T-helper 2 cell (primary cell): Measurements from ENCODE around the gene ENPP6.
A peak's percentile ranks its signal among the peaks of the same experiment; 100 is the strongest.
"Not testable (repeated sequence)": the region's sequence is repeated elsewhere in the genome, so short reads cannot be mapped to it uniquely, and the experiment has no call there.

ENCODE experiments used
- DNase-seq, 5 experiments: peaks; one replicate each; pipeline versions ENCODE4 v3.0.0 to v3.0.0-alpha.2; 2012 to 2022

Gene ENPP6

GRCh38 chr4:184147858-184148737 lies 69.6 kb downstream of the ENPP6 start:
- peak in 1 of 5 experiments; percentile 24 for DNase-seq

GRCh38 chr4:184146951-184147350 lies 70.7 kb downstream of the ENPP6 start:
- no peak for DNase-seq

GRCh38 chr4:184145596-184145995 lies 72.1 kb downstream of the ENPP6 start:
- DNase-seq: no peak

GRCh38 chr4:184143770-184144564 lies 73.7 kb downstream of the ENPP6 start:
- no peak for DNase-seq

- no peak for DNase-seq
Measured at GRCh38 chr4:184142121-184143000, 75.3 kb downstream of the ENPP6 start.

GRCh38 chr4:184140901-184141300 lies 76.8 kb downstream of the ENPP6 start:
- DNase-seq: not testable (repeated sequence)

GRCh38 chr4:184136525-184136924 lies 81.1 kb downstream of the ENPP6 start:
- DNase-seq: no peak

- no peak for DNase-seq
Measured at GRCh38 chr4:184126800-184127199, 90.9 kb downstream of the ENPP6 start.

GRCh38 chr4:184122631-184123408 lies 94.9 kb downstream of the ENPP6 start:
- no peak for DNase-seq

- DNase-seq: no peak
Measured at GRCh38 chr4:184120549-184121127, 97.0 kb downstream of the ENPP6 start.

GRCh38 chr4:184117662-184118199 lies 99.9 kb downstream of the ENPP6 start:
- no peak for DNase-seq

GRCh38 chr4:184115399-184115798 lies 102.3 kb downstream of the ENPP6 start:
- no peak for DNase-seq

- DNase-seq: no peak
Measured at GRCh38 chr4:184114431-184114830, 103.2 kb downstream of the ENPP6 start.

- no peak for DNase-seq
Measured at GRCh38 chr4:184112006-184112550, 105.6 kb downstream of the ENPP6 start.

- no peak for DNase-seq
Measured at GRCh38 chr4:184111233-184111832, 106.3 kb downstream of the ENPP6 start.

- DNase-seq: no peak
Measured at GRCh38 chr4:184110452-184111224, 107.0 kb downstream of the ENPP6 start.

GRCh38 chr4:184108006-184108501 lies 109.6 kb downstream of the ENPP6 start:
- no peak for DNase-seq

- no peak for DNase-seq
Measured at GRCh38 chr4:184104419-184105101, 113.1 kb downstream of the ENPP6 start.
